GM21515 (cell line): Measurements from ENCODE around the gene CMTM6.

Experiments used
- ATAC-seq: cut with Tn5 transposase; IDR thresholded peaks from one replicate; pipeline ENCODE4 v1.9.1; 2021; ENCODE audit not compliant: unreplicated experiment

CMTM6 gene

GRCh38 chr3:32448686-32449474 is 53.8 kb downstream of the CMTM6 start:
- no peak for ATAC-seq

DNA sequence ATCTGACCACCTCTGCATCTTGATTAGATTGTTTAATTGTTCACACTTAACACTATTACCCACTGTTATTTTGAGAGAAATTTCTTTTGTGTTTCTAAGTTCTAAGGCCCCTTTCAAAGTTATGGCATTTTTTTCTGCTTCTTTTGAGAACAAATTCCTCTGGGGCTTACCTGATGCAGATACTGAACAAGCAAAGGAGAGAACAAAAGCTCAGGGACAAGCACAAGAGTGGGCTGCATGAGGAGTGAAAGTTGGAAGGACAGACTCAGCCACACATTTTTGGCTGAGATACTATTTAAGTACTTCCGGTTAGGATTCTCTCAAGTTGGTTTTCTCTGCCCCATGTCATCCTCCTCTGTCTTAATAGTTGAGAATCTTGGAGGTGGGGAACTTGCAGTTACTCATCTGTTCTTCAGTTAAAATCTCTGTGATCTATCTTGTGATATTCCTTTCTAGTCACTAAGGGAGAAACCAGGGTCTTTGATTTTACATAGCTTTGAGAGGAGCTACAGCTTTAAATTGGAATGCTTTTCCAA is 54.7 kb downstream of the CMTM6 start:
- ATAC-seq = no peak

DNA sequence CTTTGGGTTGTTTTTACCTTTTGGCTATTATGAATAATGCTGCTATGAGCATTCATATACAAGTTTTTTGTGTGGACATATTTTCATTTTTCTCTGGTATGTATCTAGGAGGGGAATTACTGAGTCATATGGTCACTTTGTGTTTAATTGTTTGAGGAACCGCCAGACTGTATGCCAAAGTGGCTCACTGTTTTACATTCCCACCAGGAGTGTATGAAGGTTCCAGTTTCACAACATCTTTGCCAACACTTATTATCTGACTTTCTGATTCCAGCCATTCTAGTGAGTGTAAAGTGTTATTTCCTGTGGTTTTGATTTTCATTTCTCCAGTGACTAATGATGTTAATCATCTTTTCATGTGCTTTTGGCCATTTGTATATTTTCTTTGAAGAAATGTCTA is 59.2 kb downstream of the CMTM6 start:
- ATAC-seq = no peak

- ATAC-seq = no peak
These were observed 59.9 kb downstream of the CMTM6 start for GRCh38 chr3:32442766-32443165.

GRCh38 chr3:32440611-32441350 is 61.9 kb downstream of the CMTM6 start:
- ATAC-seq = no peak

- ATAC-seq = peak; percentile 27
These were observed 63.2 kb downstream of the CMTM6 start for GRCh38 chr3:32439421-32439820.

DNA sequence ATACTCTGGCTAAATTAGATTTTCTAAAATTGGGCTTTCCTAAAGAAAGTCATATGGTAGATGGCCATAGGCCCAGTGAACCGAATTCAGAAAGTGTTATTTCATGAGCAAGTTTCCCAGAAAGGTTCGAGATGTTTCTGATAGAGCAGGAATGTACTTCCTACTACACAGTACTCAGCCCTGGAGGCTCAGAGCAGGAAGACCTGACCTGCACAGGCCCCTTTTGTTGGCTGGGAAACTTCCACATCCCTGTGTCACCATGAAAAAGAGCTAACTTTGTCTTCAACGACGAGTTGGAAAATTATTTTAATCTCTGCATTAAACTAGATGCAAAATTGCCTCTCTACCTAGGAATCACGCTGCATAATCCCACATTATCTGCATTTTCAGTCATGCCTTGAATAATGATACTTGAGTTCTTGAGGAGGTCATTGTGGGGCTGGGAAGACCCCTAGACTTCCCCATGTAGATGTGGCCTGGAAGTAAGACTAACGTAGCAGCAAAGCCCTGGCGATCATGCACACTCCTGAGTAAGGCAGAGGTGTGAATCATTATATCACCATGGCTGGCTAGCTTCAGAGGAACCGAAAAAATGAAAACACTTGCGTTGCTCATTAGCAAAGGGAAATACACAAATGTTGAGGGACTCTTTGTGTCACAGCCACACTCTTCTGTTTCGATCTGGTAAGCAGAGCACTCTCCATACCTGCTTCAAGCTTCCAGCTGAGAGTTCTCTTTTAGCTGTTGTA is 63.9 kb downstream of the CMTM6 start:
- peak; percentile 93 for ATAC-seq

GRCh38 chr3:32437896-32438295 is 64.8 kb downstream of the CMTM6 start:
- ATAC-seq = no peak

GRCh38 chr3:32436816-32437189 is 65.8 kb downstream of the CMTM6 start:
- no peak for ATAC-seq

DNA sequence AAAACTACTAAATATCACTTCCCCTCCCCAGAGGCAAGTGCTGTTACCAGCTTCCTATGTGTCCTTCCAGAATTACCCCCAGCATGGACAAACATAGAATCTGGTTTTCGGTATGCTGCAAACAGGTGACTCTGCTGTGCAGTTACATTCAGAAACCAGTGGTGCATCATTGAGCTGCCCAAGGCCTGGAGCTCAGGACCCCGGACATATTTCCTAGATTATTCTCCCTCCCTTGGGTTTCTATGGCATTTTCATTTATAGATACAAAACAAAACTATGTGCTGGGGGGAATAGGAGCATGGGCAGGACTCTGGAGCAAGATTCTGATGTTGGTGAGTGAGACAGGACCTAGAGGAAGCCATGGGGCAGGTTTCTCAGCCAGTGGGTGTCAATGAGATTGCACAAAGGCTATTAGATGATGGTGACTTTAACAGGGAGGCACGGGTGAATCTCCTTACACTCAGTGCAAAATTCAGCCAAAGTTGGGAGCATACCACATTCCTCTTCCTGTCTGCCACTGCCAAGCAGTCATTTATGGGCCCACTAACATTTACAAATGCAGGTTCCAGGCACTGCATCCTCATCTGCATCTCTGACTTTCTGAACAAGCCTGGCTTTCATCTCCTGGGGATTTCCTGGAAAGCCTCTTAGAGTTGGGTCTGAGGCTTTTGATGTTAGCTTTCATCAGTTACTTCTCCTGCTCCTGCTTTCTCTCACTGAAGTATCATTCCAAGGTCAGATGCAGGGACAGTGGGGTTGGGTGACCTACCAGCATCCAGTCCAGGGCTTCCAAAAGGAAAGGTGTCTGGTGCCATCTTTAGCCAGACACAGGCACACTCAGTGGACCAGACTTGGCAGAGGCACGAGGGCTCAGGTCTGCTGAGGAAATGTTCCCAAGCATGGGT is 66.5 kb downstream of the CMTM6 start:
- no peak for ATAC-seq

DNA sequence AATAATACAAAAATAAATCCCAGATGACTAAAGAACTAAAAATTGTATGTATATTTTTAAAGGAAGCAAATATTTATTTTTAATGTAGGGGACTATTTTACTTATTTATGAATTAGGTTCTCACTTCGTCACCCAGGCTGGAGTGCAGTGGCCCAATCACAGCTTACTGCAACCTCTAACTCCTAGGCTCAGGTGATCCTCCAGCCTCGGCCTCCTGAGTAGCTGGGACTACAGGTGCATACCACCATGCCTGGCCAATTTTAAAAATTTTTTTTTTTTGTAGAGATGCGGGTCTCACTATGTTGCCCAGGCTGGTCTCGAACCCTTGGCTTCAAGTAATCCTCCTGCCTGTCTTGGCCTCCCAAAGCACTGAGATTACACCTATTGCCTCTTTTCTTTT is 68.4 kb downstream of the CMTM6 start:
- ATAC-seq = no peak

GRCh38 chr3:32432711-32433530 is 69.7 kb downstream of the CMTM6 start:
- ATAC-seq = peak; percentile 41

DNA sequence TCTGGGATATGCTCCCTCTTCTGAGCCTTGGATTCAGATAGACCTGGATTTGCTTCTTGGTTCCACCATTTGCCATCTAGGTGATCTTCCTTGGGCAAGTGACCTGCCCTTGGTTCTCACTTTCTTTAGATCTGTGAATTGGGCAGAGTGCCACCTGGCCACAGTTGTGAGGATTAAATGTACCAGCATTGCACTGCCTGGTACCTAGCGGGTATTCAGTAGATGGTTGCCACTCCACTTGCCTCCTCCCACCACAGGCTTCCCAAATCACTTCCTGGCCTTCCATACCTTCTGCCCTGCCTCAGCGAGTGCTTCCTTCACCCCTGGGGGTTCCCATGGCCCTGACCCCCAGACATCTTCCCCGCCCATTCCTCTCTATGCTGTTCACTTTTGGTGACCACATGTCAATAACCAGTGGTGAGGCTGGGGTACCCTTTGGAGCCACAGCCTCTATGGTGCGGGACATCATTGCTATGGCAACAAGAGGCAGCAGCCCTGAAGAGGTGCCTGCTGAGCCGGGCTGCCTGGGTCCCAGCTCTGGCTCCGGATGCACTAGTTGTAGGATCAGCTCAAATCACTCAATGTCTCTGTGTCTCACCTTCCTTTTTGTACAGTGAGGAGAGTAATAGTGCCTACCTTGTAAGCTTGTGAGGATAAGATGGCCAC is 70.5 kb downstream of the CMTM6 start:
- no peak for ATAC-seq

- ATAC-seq = no peak
These were observed 71.2 kb downstream of the CMTM6 start for GRCh38 chr3:32431481-32431880.
